Keratinocyte (primary cell): Measurements from ENCODE around the gene MYBPH. TPM values are rescaled to one million over a fixed set of nuclear protein-coding genes. Genes with fewer than 3 reads are reported as not detected.

ENCODE experiments used
- DNase-seq: peaks from one replicate; pipeline ENCODE4 v3.0.0-alpha.2; 2011; ENCODE audit warnings: low read depth, missing footprints, low spot score
- FAIRE-seq: peaks from 2 replicates; lab custom pipeline; 2011; peaks lifted over from hg19 to GRCh38; lab: Jason Lieb, UNC
- H2AFZ ChIP-seq: 2 replicates; pipeline ENCODE4 v1.6.0; 2012; ENCODE audit warnings: low read length, control low read depth, inconsistent platforms; ENCODE audit not compliant: control insufficient read depth
- H3K27ac ChIP-seq: 2 replicates; pipeline ENCODE4 v1.5.1; 2011; ENCODE audit warnings: low read length; ENCODE audit not compliant: control insufficient read depth, insufficient read depth
- H3K27me3 ChIP-seq: 3 replicates; pipeline ENCODE4 v1.6.0; 2011; ENCODE audit warnings: low read length; ENCODE audit not compliant: control insufficient read depth, insufficient read depth; ENCODE audit errors: extremely low read depth
- H3K36me3 ChIP-seq, 2 experiments: 2 replicates in 1 of 2; 3 replicates in 1 of 2; pipeline ENCODE4 v1.5.1; 2011; ENCODE audit warnings: low read length in 2 of 2, mild to moderate bottlenecking in 1 of 2; ENCODE audit not compliant: control insufficient read depth in 2 of 2, insufficient read depth in 2 of 2; ENCODE audit errors: extremely low read depth in 1 of 2
- H3K4me1 ChIP-seq: 3 replicates; pipeline ENCODE4 v1.5.1; 2011; ENCODE audit warnings: low read length; ENCODE audit not compliant: control insufficient read depth, insufficient read depth; ENCODE audit errors: extremely low read depth
- H3K4me2 ChIP-seq: 3 replicates; pipeline ENCODE4 v1.6.0; 2011; ENCODE audit warnings: low read depth, low read length; ENCODE audit not compliant: control insufficient read depth, insufficient read depth; ENCODE audit errors: extremely low read depth
- H3K4me3 ChIP-seq, 3 experiments: fragments of 200-600 bp in 1 of 3; sonication (generic) in 1 of 3; 2 replicates in 2 of 3; 3 replicates in 1 of 3; pipeline ENCODE4 v1.5.1; 2011 to 2016; ENCODE audit warnings: low read length in 3 of 3, mild to moderate bottlenecking in 3 of 3, control low read depth in 2 of 3, inconsistent platforms in 1 of 3, low read depth in 1 of 3, mixed read lengths in 1 of 3, mixed run types in 1 of 3, moderate library complexity in 1 of 3; ENCODE audit not compliant: control insufficient read depth in 2 of 3, insufficient read depth in 2 of 3; ENCODE audit errors: extremely low read depth in 1 of 3
- H3K79me2 ChIP-seq: 2 replicates; pipeline ENCODE4 v1.6.0; 2012; ENCODE audit warnings: low read length; ENCODE audit not compliant: control insufficient read depth, insufficient read depth
- H3K9ac ChIP-seq: 3 replicates; pipeline ENCODE4 v1.6.0; 2011; ENCODE audit warnings: low read length; ENCODE audit not compliant: control insufficient read depth, insufficient read depth; ENCODE audit errors: extremely low read depth
- H3K9me1 ChIP-seq: 3 replicates; pipeline ENCODE4 v1.6.0; 2011; ENCODE audit warnings: low read length; ENCODE audit not compliant: control insufficient read depth, insufficient read depth; ENCODE audit errors: extremely low read depth
- H3K9me3 ChIP-seq: 2 replicates; pipeline ENCODE4 v1.5.1; 2012; ENCODE audit warnings: low read depth, low read length; ENCODE audit not compliant: control insufficient read depth
- H4K20me1 ChIP-seq: 3 replicates; pipeline ENCODE4 v1.6.0; 2011; ENCODE audit warnings: low read length; ENCODE audit not compliant: control insufficient read depth, insufficient read depth; ENCODE audit errors: extremely low read depth
- CTCF ChIP-seq, 3 experiments: IDR thresholded peaks in 1 of 3; conservative IDR thresholded peaks in 1 of 3; optimal IDR thresholded peaks in 1 of 3; 2 replicates in 2 of 3; 3 replicates in 1 of 3; pipeline versions ENCODE3 to v1.5.1; 2011; ENCODE audit warnings: low read length in 3 of 3, mild to moderate bottlenecking in 3 of 3, moderate library complexity in 2 of 3, control low read depth in 1 of 3, inconsistent platforms in 1 of 3; ENCODE audit not compliant: insufficient read depth in 2 of 3; ENCODE audit errors: extremely low read depth in 1 of 3
- EZH2 ChIP-seq: IDR thresholded peaks from one replicate; pipeline ENCODE4 v1.6.1; 2012; ENCODE audit warnings: inconsistent platforms, mild to moderate bottlenecking, low read length, moderate library complexity
- dilution Hi-C: fragments of 300-500 bp; cut with MboI; formaldehyde crosslinking; loops from one replicate; pipeline ENCODE4 v1.7.0; 2020; ENCODE audit warnings: low sequenced_read_pairs; ENCODE audit not compliant: extremely low pct_ligation_motif_present
- polyA plus RNA-seq, 5 experiments: library from polyadenylated mRNA; depleted of rRNA in 3 of 5; stranded (reverse) in 3 of 5; stranded (forward) in 1 of 5; unstranded in 1 of 5; fragments of >200 nt; gene quantifications; 1 replicate in 1 of 5; 2 replicates in 3 of 5; 3 replicates in 1 of 5; pipeline versions ENCODE4 v1.2.1 to v1.2.3, GENCODE V29; 2011 to 2012; ENCODE audit warnings: missing spikeins in 2 of 5, low read depth in 1 of 5, low replicate concordance in 1 of 5

MYBPH gene
- polyA plus RNA-seq, 1 donor (not counting 4 experiments of a cell fraction or from before 2014, with no cell fraction given), result not detected

GRCh38 chr1:203185585-203185984 is 10.0 kb upstream of the MYBPH start:
- Histone ChIP-seq H4K20me1 (no peaks in the 10 kb centered on the region), H3K9ac (no peak overlapping the region), H3K36me3 (no peaks in the 10 kb centered on the region), H3K9me1 (no peaks in the 10 kb centered on the region), H3K27me3 (peaks cover 6% of the 10 kb centered on the region), H3K4me1 (no peaks in the 10 kb centered on the region), H3K4me3 (no peak overlapping the region), H2AFZ (no peak overlapping the region), H3K9me3 (no peaks in the 10 kb centered on the region), H3K27ac (no peak overlapping the region), H3K4me2 (no peak overlapping the region), H3K79me2 (no peaks in the 10 kb centered on the region)
- TF ChIP-seq EZH2, result no peak
- DNase-seq (no peak), FAIRE-seq (no peak)
- dilution Hi-C loops, result no loop called here

DNA sequence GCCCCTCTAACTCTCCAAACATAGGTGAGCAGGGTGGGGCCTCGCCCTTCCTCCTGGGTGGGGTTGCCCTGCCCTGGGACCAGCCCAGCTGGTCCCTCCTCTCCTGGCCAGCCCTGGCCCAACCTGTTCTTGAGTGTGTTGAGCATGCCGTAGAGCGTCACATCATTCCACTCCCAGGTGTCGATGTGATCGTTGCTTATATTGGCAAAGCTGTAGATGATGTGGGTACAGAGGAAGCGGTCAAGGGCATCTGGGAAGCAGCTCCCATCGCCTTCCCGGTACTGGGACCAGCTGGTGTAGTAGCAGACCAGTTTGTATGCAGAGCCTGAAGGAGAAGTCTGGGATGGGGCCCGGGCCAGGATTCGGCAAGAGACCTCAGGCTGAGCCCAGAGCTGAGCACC is 9.4 kb upstream of the MYBPH start:
- H2AFZ ChIP-seq, result no peak overlapping the region
- H3K27ac ChIP-seq, result no peak overlapping the region
- DNase-seq (no peak), FAIRE-seq (no peak)
- H3K9me3 ChIP-seq, result no peaks in the 10 kb centered on the region
- no peak overlapping the region for H3K4me2 ChIP-seq
- H3K36me3 ChIP-seq, result no peaks in the 10 kb centered on the region
- no peak overlapping the region for H3K9ac ChIP-seq
- no peak overlapping the region for H3K4me3 ChIP-seq
- H3K4me1 ChIP-seq, result no peaks in the 10 kb centered on the region
- H3K9me1 ChIP-seq, result no peaks in the 10 kb centered on the region
- H3K79me2 ChIP-seq, result no peaks in the 10 kb centered on the region
- H3K27me3 ChIP-seq, result peaks cover 6% of the 10 kb centered on the region
- dilution Hi-C loops, result no loop called here
- H4K20me1 ChIP-seq, result no peaks in the 10 kb centered on the region
- TF ChIP-seq EZH2, result no peak
- TF ChIP-seq CTCF (optimal IDR thresholded peaks at IDR 0.05 in 1 of 3, IDR thresholded peaks at IDR 0.05 in 1 of 3, conservative IDR thresholded peaks at IDR 0.05 in 1 of 3; ENCODE audit: extremely low read depth in 1 of 3, insufficient read depth in 2 of 3, low read length in 3 of 3), result no peak

DNA sequence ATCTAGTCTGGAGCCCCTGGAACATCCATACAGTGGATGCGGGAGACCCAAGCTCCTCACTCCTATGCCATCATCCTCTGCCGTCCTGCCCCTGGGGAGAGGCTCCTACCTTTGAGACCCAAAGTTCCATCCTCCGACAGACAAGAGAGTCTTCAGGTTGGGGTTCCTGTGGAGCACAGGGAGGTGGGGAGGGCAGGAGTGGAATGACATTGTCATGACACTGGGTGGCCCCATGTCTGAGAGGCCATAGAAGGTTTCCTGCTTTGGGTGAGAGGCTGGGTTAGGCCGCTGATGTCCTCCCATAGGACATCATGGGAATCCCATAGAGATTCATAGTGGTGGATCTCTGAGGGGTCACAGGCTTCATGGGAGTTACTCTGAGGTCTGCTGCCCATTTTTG is 8.8 kb upstream of the MYBPH start:
- no peak for FAIRE-seq

More for the DNA sequence above, 8.8 kb upstream of the MYBPH start:
- no peaks in the 10 kb centered on the region for H3K36me3 ChIP-seq
- no peak for TF ChIP-seq EZH2
- no peak for TF ChIP-seq CTCF (optimal IDR thresholded peaks at IDR 0.05 in 1 of 3, IDR thresholded peaks at IDR 0.05 in 1 of 3, conservative IDR thresholded peaks at IDR 0.05 in 1 of 3; ENCODE audit: extremely low read depth in 1 of 3, insufficient read depth in 2 of 3, low read length in 3 of 3)
- H3K27me3 ChIP-seq, result peaks cover 6% of the 10 kb centered on the region
- H3K9me1 ChIP-seq, result no peaks in the 10 kb centered on the region
- H3K9me3 ChIP-seq, result no peaks in the 10 kb centered on the region
- H3K4me3 ChIP-seq, result no peak overlapping the region
- no peaks in the 10 kb centered on the region for H4K20me1 ChIP-seq
- DNase-seq, result no peak
- H2AFZ ChIP-seq, result no peak overlapping the region
- H3K79me2 ChIP-seq, result no peaks in the 10 kb centered on the region
- H3K27ac ChIP-seq, result no peak overlapping the region
- no peak overlapping the region for H3K4me2 ChIP-seq
- dilution Hi-C loops, result no loop called here
- H3K4me1 ChIP-seq, result no peaks in the 10 kb centered on the region
- H3K9ac ChIP-seq, result no peak overlapping the region
